Endodermal cell (in vitro differentiated cells): ENCODE data around the gene TSSC4. TPM values are rescaled to one million over a fixed set of nuclear protein-coding genes. Genes with fewer than 3 reads are reported as not detected.

ENCODE experiments used
- DNase-seq: peaks from one replicate; pipeline ENCODE4 v3.0.0-alpha.2; 2017
- H3K27ac ChIP-seq: 2 replicates; pipeline ENCODE4 v1.5.1; 2013; ENCODE audit warnings: mild to moderate bottlenecking, low read depth, low read length, moderate library complexity
- H3K27me3 ChIP-seq: 2 replicates; pipeline ENCODE4 v1.6.1; 2013; ENCODE audit warnings: mild to moderate bottlenecking, low read length, moderate library complexity; ENCODE audit not compliant: insufficient read depth, control insufficient read depth, poor library complexity, severe bottlenecking
- H3K36me3 ChIP-seq: 2 replicates; pipeline ENCODE4 v1.7.0; 2013; ENCODE audit warnings: mild to moderate bottlenecking, low read length, moderate library complexity; ENCODE audit not compliant: control insufficient read depth, insufficient read depth
- H3K4me1 ChIP-seq: one replicate; pipeline ENCODE4 v1.7.0; 2013; ENCODE audit warnings: low read length; ENCODE audit not compliant: control insufficient read depth, insufficient read depth
- H3K4me3 ChIP-seq: 2 replicates; pipeline ENCODE4 v1.5.1; 2013; ENCODE audit warnings: mild to moderate bottlenecking, low read length, moderate library complexity
- H3K9ac ChIP-seq: 2 replicates; pipeline ENCODE4 v1.6.1; 2013; ENCODE audit warnings: mild to moderate bottlenecking, low read length, moderate library complexity; ENCODE audit not compliant: poor library complexity, severe bottlenecking; ENCODE audit errors: extremely low read depth
- H3K9me3 ChIP-seq: 2 replicates; pipeline ENCODE4 v1.6.1; 2013; ENCODE audit warnings: mild to moderate bottlenecking, low read length, moderate library complexity; ENCODE audit not compliant: control insufficient read depth
- H3K27ac Mint-ChIP-seq: 2 replicates; pipeline ENCODE4 v1.8.0; 2020; ENCODE audit warnings: mixed read lengths
- H3K27me3 Mint-ChIP-seq: 2 replicates; pipeline ENCODE4 v1.8.0; 2021; ENCODE audit warnings: mild to moderate bottlenecking, mixed read lengths; ENCODE audit not compliant: insufficient read depth
- H3K36me3 Mint-ChIP-seq: 2 replicates; pipeline ENCODE4 v1.8.0; 2020; ENCODE audit warnings: low read depth, mixed read lengths
- H3K4me1 Mint-ChIP-seq: 2 replicates; pipeline ENCODE4 v1.8.0; 2020; ENCODE audit warnings: mixed read lengths
- H3K4me3 Mint-ChIP-seq: 2 replicates; pipeline ENCODE4 v1.8.0; 2020; ENCODE audit warnings: mild to moderate bottlenecking, moderate library complexity, mixed read lengths
- H3K9me3 Mint-ChIP-seq: 2 replicates; pipeline ENCODE4 v1.8.0; 2020; ENCODE audit warnings: mild to moderate bottlenecking, mixed read lengths
- WGBS, 2 experiments: methylation state at CpG; one replicate each; pipeline versions ENCODE4 v1.1.5 to v1.1.7; 2013; ENCODE audit warnings: missing lambda C conversion rate in 2 of 2, mixed read lengths in 1 of 2; ENCODE audit not compliant: insufficient coverage in 1 of 2, insufficient read length in 1 of 2; 5-methylcytosine and 5-hydroxymethylcytosine counted together
- total RNA-seq, 2 donors: library from RNA; stranded (reverse); fragmentation: NEBNext Ultra II Directional in 1 of 2; extraction: Animal tissue kit (Norgen Biotek cat#: 25700) in 1 of 2; gene quantifications; 2 replicates in 1 of 2; 3 replicates in 1 of 2; pipeline ENCODE4 v1.2.1, GENCODE V29; 2021
- TF ChIP-seq, protein P1 (sequence below): fragments of 200-600 bp; sonication (generic); conservative IDR thresholded peaks from 2 replicates; pipeline ENCODE4 v1.5.0; 2021; ENCODE audit warnings: antibody characterized with exemption, mild to moderate bottlenecking

The TSSC4 gene
- total RNA-seq, 2 donors from 2014 or later: 47.2 to 51.1 TPM

DNA sequence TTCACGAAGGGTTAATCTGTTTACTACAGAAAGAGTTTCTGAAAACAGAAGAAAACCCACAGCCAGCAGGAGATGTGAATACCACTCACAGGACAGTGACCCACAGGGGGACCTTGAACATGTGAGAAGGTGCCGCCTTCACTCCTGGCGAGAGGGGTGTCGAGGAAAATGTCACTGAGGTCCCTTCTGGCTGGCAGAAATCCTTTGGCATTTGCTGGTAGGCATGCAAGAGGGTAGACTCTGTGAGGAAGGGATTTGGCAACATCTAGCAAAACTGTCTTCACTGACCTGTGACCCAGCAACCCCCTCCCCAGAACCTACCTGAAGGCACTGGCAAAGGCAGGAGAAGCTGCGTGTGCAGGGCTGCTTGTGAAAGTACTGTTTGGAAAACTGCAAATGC lies 52.9 kb downstream of the TSSC4 start:
- Mint-ChIP-seq H3K4me1 (no peaks in the 10 kb centered on the region), H3K27me3 (peaks cover 90% of the 10 kb centered on the region), H3K27ac (no peak overlapping the region), H3K9me3 (peaks cover 4% of the 10 kb centered on the region), H3K36me3 (no peaks in the 10 kb centered on the region), H3K4me3 (no peak overlapping the region)
- Histone ChIP-seq H3K4me3 (no peak overlapping the region), H3K27me3 (peaks cover 70% of the 10 kb centered on the region), H3K9ac (no peak overlapping the region), H3K36me3 (no peaks in the 10 kb centered on the region), H3K9me3 (no peaks in the 10 kb centered on the region), H3K27ac (no peak overlapping the region), H3K4me1 (no peaks in the 10 kb centered on the region)
- no peak for DNase-seq
- TF ChIP-seq, protein P1, sequence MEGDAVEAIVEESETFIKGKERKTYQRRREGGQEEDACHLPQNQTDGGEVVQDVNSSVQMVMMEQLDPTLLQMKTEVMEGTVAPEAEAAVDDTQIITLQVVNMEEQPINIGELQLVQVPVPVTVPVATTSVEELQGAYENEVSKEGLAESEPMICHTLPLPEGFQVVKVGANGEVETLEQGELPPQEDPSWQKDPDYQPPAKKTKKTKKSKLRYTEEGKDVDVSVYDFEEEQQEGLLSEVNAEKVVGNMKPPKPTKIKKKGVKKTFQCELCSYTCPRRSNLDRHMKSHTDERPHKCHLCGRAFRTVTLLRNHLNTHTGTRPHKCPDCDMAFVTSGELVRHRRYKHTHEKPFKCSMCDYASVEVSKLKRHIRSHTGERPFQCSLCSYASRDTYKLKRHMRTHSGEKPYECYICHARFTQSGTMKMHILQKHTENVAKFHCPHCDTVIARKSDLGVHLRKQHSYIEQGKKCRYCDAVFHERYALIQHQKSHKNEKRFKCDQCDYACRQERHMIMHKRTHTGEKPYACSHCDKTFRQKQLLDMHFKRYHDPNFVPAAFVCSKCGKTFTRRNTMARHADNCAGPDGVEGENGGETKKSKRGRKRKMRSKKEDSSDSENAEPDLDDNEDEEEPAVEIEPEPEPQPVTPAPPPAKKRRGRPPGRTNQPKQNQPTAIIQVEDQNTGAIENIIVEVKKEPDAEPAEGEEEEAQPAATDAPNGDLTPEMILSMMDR: no peak
- WGBS, 2 experiments: 91 to 95% methylated on average over 5 of the region's 5 CpGs

Other genes with a start within 250 kb of the TSSC4 start
- gene INS, start 239.5 kb upstream of the TSSC4 start, total RNA-seq: not detected
- not detected for gene TH, start 228.9 kb upstream of the TSSC4 start, total RNA-seq
- not detected for gene ASCL2, start 130.2 kb upstream of the TSSC4 start, total RNA-seq
- under 1 TPM in 1 of 2 donors, not detected in 1; 0.20 TPM for gene C11orf21, start 98.8 kb upstream of the TSSC4 start, total RNA-seq
- not detected for gene TSPAN32, start 98.7 kb upstream of the TSSC4 start, total RNA-seq
- 100 to 1,000 TPM; 275 to 331 TPM for gene CD81, start 23.4 kb upstream of the TSSC4 start, total RNA-seq
- gene TRPM5, start 43.8 kb downstream of the TSSC4 start, total RNA-seq: under 1 TPM; 0.11 TPM
- gene KCNQ1, start 44.3 kb downstream of the TSSC4 start, total RNA-seq: 1 to 10 TPM; 1.8 to 3.5 TPM